Metanephros (tissue), 2 donors: ENCODE measurements around the gene CUL2. TPM values are rescaled to one million over a fixed set of nuclear protein-coding genes. Genes with fewer than 3 reads are reported as not detected.

Experiments used
- small RNA-seq: library from RNA; depleted of rRNA; stranded (forward); fragments of <200 nt; gene quantifications from one replicate; pipeline ENCODE3, GENCODE V24; 2014; ENCODE audit warnings: low replicate concordance
- total RNA-seq: library from RNA; depleted of rRNA; stranded (reverse); fragments of >200 nt; gene quantifications from one replicate; pipeline ENCODE4 v1.2.3, GENCODE V29; 2014

Gene CUL2
- 23.3 TPM for total RNA-seq

GRCh38 chr10:35090162-35090954 lies at the start of gene CUL2:
CUL2 (minus strand) TSS chr10:35090341; CDS start chr10:35071317, 19,024 bp downstream.

GRCh38 chr10:35126530-35127288 lies 36.6 kb upstream of the CUL2 start, which contains the start of gene CREM:
CREM (plus strand) TSS chr10:35126846; CDS start chr10:35137836, 10,990 bp downstream.

Small RNAs within 50 kb of the gene (small RNA-seq; reads per million reads assigned to genes)
- gene MIR3611, result not detected
- not detected for gene RNU7-77P

Other genes with a start within 250 kb of the CUL2 start
- 91.6 TPM for gene CREM, start 36.5 kb upstream of the CUL2 start, total RNA-seq
- gene CCNY, start 246.2 kb upstream of the CUL2 start, total RNA-seq, result 41.5 TPM